Stimulated activated CD4-positive, alpha-beta T cell treated with anti-CD3 and anti-CD28 coated beads, Interleukin-2, amount 100 ng/mL, for 24 hours (primary cell): Measurements from ENCODE around the gene IL21.

Experiments
- DNase-seq, 2 donors: peaks; one replicate each; pipeline ENCODE4 v3.0.0-alpha.2; 2020

Gene IL21

GRCh38 chr4:122632396-122633143, 11.7 kb upstream of the IL21 start:
- no peak for DNase-seq

GRCh38 chr4:122625156-122625555, 4.3 kb upstream of the IL21 start:
- no peak for DNase-seq

GRCh38 chr4:122624205-122624604, 3.3 kb upstream of the IL21 start:
- DNase-seq, result no peak

DNA sequence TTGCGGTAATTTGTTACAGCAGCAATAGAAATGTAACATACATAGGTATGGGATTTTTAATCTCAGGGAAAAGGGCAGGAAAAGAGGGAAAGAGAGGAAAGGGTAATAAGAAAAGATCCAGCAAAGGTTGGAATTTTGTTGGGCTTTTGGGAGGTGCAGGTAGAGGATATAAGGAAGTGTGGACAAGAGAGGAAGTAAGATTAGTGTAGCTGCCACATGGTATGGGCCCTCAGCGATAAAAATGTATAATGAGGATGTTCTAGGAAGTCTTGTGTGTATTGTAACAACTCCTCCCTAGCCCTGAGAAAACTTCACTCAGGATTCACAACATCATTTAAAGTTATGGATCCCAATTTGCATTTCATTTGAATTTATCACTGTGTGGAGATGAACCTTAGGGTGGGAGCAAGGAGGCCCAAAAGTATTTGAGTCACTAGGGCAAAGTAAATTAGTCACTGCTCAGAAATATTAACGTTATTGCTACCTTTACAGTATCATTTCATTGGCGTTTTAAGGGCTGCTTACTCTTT, 2.8 kb upstream of the IL21 start:
- no peak for DNase-seq

DNA sequence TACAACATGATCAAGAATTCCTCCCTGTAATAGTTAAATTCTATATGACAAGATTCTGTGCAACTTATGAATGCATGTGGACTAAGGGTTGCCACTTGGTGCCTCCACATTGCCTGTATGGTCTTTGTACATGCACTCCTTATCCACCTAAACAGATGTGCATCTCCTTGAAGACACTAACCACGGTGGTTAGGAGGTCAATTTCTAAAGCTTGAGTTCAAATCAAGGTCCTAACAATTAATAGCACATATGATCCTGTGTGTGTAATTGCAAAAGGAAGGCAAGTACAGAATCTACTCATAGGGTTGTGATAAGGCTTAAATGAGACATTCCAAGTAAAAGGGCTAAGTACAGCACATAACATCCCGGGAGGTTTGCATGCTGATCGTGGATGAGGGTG, 1.5 kb upstream of the IL21 start:
- DNase-seq, result no peak

DNA sequence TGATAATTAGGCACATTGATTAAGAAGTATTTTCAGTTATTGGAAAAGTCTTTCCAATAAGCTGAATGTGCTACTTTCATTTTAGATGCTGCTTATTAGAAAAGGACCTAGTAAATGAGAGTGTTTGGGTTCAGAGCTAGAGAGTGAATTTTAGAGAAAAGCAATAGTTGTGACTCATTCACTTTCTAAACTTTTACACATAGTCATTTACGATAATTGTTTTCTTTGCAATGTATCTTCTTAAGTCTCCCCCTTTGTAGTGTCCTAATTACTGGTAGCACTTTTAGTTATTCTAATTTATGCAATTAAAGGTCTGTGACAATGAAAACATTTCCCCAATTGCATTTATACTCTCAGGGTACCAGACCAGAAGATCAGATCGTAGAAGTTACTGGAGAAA, 1.3 kb downstream of the IL21 start:
- no peak for DNase-seq

DNA sequence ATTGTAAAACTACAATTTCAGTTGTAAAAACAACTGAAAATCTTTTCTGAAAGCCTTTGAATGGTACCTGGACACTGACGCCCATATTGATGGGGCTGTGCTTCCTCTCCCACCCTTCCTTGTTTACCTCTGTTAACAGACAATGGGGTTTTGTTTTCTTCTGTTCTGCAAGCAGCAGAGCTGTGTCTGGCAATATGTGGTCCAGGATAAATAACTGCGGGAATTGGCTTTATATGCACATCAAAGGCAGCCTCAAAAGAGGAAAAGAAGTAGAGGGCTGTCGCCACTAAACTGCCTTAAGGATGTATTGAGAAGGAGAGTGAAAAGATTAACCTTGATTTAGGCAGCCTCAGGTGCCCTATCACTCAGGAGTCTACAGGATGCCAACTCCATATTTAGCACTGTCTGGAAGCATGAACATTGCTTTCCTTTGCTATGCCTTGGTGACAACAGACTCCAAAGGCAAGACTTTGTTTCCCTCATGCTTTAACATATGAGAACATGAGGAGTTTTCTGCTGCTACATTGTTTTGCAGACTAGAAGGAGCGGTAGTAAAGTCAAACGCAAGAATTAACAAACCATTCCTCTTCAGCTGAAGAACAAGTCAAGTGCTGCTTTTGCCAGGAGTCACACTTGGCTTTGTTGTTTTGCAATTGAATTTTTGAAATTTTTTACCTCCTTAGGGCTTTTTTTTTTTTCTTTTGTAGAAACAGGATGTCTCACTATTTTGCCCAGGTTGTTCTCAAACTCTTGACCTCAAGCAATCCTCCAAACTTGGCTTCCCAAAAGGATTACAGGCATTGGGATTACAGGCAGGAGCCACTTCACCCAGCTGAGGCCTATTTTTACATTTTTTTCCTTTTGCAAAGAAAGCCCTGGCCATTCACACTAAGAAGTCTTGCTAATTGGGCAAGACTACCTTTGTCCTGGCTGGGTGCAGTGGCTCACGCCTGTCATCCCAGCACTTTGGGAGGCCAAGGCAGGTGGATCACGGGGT, 3.0 kb downstream of the IL21 start:
- DNase-seq, result no peak

DNA sequence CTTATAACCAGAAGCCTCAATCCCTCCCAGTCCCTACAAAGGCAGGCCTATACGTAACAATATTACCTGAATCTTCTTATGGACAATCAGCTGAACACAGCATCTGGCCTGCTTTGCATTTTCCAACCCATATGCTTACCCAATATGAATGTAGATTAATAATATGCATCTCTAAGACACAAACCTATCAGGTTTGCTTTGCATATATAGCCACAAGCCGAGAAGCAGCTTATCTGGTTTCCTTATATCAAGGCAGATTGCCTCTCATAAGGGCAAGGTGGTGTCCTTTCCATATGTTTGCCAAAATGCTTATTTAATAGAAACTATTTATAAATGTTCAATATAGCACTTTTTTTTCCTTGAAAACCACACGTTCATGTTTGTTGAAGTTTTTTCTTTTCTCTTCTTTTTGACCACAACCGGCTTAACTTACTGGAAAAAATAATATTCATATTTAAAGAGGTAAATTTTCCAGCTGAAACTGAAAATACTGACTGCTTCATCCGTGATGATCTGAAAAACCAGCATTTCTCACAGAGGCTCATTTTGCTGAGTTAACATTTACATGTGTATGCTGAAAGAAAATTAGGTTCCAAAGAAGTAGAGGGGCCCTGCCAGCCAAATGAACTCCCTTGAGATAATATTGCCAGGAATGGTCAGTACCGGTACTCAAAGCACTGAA, 3.8 kb downstream of the IL21 start:
- DNase-seq, result no peak

- no peak for DNase-seq
Measured at GRCh38 chr4:122614621-122615020, 6.2 kb downstream of the IL21 start.

DNA sequence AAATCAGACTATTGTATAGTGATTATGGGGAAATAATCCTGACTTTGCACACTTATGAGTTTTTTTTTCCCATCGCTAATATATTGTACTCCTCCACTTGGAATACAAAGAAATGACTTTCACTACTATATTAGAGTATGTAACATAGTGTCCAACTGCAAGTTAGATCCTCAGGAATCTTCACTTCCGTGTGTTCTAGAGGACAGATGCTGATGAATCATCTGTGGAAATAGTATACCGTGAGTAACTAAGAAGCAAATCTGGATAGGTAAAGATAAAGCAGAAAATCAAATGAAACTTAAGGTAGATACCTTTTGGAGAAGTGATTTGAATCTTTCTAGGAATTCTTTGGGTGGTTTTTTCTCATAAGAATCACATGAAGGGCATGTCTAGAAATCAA, 8.3 kb downstream of the IL21 start:
- DNase-seq, result no peak

DNA sequence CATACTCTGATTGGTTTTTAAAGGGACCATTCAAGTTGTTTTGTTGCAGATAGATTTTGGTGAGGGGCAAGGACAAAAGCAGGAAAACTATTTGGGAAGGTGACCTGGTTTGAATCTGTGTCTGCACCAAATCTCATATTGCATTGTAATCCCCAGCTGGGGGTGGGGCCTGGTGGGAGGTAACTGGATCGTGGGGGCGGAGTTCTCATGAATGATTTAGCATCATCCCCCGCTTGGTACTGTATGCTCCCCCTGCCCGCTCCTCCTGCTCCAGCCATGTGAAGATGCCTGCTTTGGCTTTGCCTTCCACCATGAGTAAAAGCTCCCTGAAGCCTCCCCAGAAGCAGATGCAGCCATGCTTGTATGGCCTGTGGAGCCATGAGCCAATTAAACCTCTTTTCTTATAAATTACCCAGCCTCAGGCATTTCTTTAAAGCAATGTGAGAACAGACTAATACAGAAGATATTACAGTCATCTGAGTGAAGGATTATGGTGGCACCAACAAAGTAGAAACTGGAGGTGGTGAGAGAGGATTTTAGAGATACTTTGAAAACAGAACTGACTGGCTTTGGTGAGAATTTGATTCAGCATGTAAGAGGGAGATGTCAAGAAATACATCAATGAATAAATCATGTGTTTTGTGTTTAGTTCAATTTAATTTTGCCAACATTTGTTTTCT, 14.4 kb downstream of the IL21 start:
- DNase-seq, result no peak

GRCh38 chr4:122604146-122604545, 16.7 kb downstream of the IL21 start:
- no peak for DNase-seq

DNA sequence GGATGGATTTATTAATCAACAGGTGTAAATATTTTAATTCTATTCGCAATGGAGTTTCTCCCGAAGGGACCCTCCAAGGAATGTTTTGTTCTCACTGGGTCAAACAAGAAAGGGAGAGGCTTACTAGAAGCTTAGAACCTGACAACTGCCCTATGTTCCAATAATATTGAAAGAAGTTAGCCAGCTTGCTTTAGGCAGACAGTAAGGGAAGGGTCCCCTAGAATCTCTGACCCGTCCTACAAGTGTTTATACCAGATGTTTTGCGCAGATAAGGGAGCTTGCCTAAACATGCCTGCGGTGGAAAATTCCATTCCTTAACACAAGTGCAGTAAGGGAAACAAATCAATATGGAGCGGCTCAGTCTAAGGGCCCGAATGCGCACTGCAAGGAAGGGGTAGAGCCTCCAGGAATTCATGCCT, 17.7 kb downstream of the IL21 start:
- no peak for DNase-seq

GRCh38 chr4:122602277-122603142, 18.4 kb downstream of the IL21 start:
- DNase-seq, result no peak

GRCh38 chr4:122591196-122591595, 29.7 kb downstream of the IL21 start:
- DNase-seq, result no peak

- no peak for DNase-seq
Measured at GRCh38 chr4:122588453-122589238, 32.2 kb downstream of the IL21 start.

- DNase-seq, result no peak
Measured at GRCh38 chr4:122584519-122584918, 36.3 kb downstream of the IL21 start.

DNA sequence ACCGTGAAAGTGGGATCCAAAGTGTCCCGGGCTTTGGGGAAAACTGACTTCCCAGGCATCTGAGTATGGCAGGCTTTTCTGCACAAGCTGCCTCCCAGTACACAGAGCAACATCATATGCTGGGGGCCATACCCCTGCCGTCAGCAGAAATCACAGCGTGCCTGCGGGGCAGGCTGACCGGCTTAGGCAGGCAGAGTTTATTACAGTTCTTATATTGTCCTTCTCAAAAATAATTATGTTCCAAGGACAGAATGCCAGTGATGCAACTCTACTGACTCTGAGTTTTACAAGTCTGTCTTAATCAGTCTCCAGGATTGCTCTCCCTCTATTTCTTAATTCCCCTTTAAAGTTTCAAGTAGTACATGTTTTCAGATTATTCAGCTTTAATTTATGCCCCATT, 37.0 kb downstream of the IL21 start:
- no peak for DNase-seq

DNA sequence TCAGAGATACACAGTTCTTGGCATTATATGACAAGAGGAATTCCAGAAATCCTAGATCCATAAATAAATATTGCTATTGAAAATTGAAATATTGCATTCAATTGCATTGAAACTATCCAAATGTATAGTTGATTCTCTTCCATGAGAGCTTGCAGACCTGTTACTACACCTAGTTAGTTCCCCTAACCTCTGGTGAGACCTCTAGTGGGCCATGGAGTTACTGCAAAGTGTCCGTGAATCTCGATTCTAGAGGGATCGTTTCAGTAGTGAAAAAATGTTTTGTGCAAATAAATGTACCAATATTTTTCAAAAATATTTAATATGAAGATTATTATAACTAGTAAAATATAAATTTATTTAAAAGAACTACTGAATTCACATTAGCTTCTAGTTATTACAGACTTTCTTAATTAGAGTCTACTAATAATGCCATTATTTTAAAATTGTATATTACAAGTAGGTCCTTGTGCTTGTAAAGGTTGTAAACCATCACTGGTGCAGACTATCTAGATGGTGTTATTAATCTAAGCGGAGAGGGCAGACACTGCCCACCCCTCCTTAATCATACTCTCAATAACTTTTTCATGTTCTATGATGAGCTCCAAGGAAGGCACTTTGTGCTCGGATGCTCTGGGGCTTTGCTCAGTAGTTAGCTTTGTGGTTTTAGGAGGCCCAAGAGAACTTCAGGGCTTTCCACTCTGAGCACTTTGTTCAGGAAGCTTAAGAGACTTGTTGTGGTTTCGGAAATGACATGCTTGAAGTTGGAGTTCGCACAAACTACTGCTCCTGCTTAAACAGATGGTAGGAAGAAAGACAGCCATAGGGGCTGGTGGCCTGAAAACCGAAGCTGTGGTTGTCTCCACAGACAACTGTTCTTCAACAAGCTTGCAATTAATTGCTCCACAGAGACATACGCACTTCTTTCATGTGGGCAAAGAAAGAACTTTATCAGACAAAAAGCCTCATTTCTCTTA, 42.8 kb downstream of the IL21 start:
- peak; percentile 77 to 78 for DNase-seq
